ENCODE data around the gene CGNL1. TPM values are rescaled to one million over a fixed set of nuclear protein-coding genes. Genes with fewer than 3 reads are reported as not detected.

CGNL1 gene
- total RNA-seq, 1 experiment from 2014 or later: 34.6 TPM

DNA sequence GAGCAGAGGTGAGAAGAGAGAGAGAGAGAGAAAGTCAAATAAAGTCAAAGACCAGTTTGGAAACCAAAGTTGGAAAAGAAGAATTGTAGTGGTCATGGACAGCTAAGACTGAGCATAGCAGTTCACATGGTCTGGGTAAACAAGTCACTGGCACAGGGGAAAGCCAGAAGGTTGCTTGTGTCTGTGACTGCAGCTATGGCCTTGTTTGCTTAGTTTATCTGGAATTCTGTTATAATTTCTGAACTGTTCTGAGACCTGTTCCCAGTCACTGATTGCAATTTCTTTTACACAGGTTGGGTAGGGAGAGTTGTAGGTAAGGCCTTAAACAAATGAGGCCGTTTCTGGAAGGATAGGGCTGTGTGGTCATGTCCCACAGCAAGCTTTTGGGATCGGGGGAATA, 172.0 kb downstream of the CGNL1 start:
- no peaks in the 10 kb centered on the region for H3K9me3 ChIP-seq (ENCODE audit: control insufficient read depth, low read depth, low read length)
- 0 out of 7 replicates have a peak overlapping the region, but pooled peaks of 1 of the 3 experiments have one; percentile 17 for H3K27ac Mint-ChIP-seq
- no peak overlapping the region for H3K4me2 ChIP-seq (ENCODE audit: insufficient read depth, insufficient read length, low read length)
- H3K4me1 Mint-ChIP-seq: peaks cover 22 to 34% of the 10 kb centered on the region in 2 experiments
- H3K27me3 Mint-ChIP-seq (ENCODE audit: low read depth): no peaks in the 10 kb centered on the region
- DNase-seq: no peak
- H3K79me1 ChIP-seq (ENCODE audit: insufficient read depth, low read depth, low read length, poor library complexity, severe bottlenecking): no peaks in the 10 kb centered on the region
- H3K79me2 ChIP-seq (ENCODE audit: insufficient read depth, low read length): no peaks in the 10 kb centered on the region
- peaks cover 28 to 70% (median 65%) of the 10 kb centered on the region in 3 experiments; a peak in 6 of 7 replicates for H3K36me3 Mint-ChIP-seq (ENCODE audit: insufficient read depth in 1 of 3, low read depth in 3 of 3)
- no peaks in the 10 kb centered on the region for H4K20me1 ChIP-seq (ENCODE audit: control insufficient read depth, insufficient read depth, insufficient read length)
- TF ChIP-seq CTCF (conservative IDR thresholded peaks at IDR 0.05): no peak
- H4K5ac ChIP-seq (ENCODE audit: insufficient read length, low read depth, low read length): no peak overlapping the region
- H4K91ac ChIP-seq (ENCODE audit: insufficient read length, low read depth, low read length): no peak overlapping the region
- no CpG with 5 or more reads among the region's 2 CpGs for WGBS (ENCODE audit: extremely low coverage, insufficient read length, low lambda C conversion rate)
- no peak overlapping the region for H3K4ac ChIP-seq (ENCODE audit: low read depth, low read length)
- no peak overlapping the region for H4K8ac ChIP-seq (replicated peaks; ENCODE audit: insufficient read length, low read depth, low read length)
- H3K4me3 Mint-ChIP-seq: no peak overlapping the region
- H3K23ac ChIP-seq (ENCODE audit: insufficient read length, low read depth, low read length): no peak overlapping the region
- H3T11ph ChIP-seq (ENCODE audit: low read length): no peak overlapping the region
- H3K9me3 Mint-ChIP-seq: no peaks in the 10 kb centered on the region
- no peak overlapping the region for H3K14ac ChIP-seq (ENCODE audit: insufficient read depth, low read length)
- peaks cover 6% of the 10 kb centered on the region; the same call in 1 of the 2 replicates for H3K4me1 ChIP-seq (ENCODE audit: insufficient read depth, low read length)
- H3K23me2 ChIP-seq (ENCODE audit: insufficient read length, low read depth, low read length, poor library complexity, severe bottlenecking): no peaks in the 10 kb centered on the region
- no peak overlapping the region for H2AFZ ChIP-seq (ENCODE audit: low read length)
- H3K27ac ChIP-seq (ENCODE audit: insufficient read length, low read depth, low read length): no peak overlapping the region
- H2BK12ac ChIP-seq (ENCODE audit: insufficient read length, low read depth, low read length): no peak overlapping the region
- H3K56ac ChIP-seq (ENCODE audit: insufficient read length, low read depth, low read length): no peak overlapping the region
- no peaks in the 10 kb centered on the region for H3K27me3 ChIP-seq (ENCODE audit: insufficient read depth, low read length)
- H2BK120ac ChIP-seq (ENCODE audit: low read depth, low read length, poor library complexity, severe bottlenecking): no peak overlapping the region
- no peak overlapping the region for H3K18ac ChIP-seq (ENCODE audit: insufficient read length, low read depth, low read length)
- no peak overlapping the region for H2AK5ac ChIP-seq (ENCODE audit: insufficient read length, low read length)
- no peak overlapping the region for H2BK15ac ChIP-seq (ENCODE audit: low read depth, low read length)
- H3K9ac ChIP-seq (ENCODE audit: extremely low read depth, insufficient read length, low read length): no peak overlapping the region
- no peak overlapping the region for H2BK20ac ChIP-seq (ENCODE audit: low read depth, low read length, poor library complexity, severe bottlenecking)
- H2BK5ac ChIP-seq (ENCODE audit: insufficient read length, low read length): no peak overlapping the region
